ENCODE results near the gene SLF2.

DNA sequence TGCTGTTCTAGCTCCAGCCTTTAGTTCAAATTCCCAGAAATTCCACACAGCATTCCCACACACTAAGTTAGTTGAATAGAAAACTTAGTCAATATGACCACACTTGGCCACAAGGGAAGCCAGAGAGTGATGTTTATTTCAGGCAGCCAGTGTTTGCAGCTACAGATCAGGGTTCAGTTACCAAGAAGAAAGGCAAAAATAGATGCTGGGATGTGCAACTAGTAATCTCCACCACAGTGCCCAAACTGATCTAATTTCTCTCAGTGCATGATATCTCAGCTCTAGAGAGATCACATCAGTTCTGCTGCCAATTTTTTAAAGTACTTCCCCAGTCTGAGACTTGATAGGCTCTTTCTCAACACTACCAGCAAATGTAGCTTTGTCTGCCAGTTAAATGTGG is 17.6 kb downstream of the SLF2 start:
- TF ChIP-seq, protein P1, sequence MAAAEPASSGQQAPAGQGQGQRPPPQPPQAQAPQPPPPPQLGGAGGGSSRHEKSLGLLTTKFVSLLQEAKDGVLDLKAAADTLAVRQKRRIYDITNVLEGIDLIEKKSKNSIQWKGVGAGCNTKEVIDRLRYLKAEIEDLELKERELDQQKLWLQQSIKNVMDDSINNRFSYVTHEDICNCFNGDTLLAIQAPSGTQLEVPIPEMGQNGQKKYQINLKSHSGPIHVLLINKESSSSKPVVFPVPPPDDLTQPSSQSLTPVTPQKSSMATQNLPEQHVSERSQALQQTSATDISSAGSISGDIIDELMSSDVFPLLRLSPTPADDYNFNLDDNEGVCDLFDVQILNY (CRISPR knock-in tag; IDR thresholded peaks at IDR 0.05), result no peak
- TF ChIP-seq NFRKB (IDR thresholded peaks at IDR 0.05; ENCODE audit: low read depth), result no peak
- no peak for TF ChIP-seq MAFF (IDR thresholded peaks at IDR 0.05; ENCODE audit: low read length)
- TF ChIP-seq ZNF3 (CRISPR knock-in tag; IDR thresholded peaks at IDR 0.05), result no peak
- no peak for TF ChIP-seq EZH2 (IDR thresholded peaks at IDR 0.05; ENCODE audit: borderline replicate concordance, low read depth, low read length)
- TF ChIP-seq, protein P2, sequence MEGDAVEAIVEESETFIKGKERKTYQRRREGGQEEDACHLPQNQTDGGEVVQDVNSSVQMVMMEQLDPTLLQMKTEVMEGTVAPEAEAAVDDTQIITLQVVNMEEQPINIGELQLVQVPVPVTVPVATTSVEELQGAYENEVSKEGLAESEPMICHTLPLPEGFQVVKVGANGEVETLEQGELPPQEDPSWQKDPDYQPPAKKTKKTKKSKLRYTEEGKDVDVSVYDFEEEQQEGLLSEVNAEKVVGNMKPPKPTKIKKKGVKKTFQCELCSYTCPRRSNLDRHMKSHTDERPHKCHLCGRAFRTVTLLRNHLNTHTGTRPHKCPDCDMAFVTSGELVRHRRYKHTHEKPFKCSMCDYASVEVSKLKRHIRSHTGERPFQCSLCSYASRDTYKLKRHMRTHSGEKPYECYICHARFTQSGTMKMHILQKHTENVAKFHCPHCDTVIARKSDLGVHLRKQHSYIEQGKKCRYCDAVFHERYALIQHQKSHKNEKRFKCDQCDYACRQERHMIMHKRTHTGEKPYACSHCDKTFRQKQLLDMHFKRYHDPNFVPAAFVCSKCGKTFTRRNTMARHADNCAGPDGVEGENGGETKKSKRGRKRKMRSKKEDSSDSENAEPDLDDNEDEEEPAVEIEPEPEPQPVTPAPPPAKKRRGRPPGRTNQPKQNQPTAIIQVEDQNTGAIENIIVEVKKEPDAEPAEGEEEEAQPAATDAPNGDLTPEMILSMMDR (IDR thresholded peaks at IDR 0.05 in 2 of 3, conservative IDR thresholded peaks at IDR 0.05 in 1 of 3; ENCODE audit: insufficient read depth in 2 of 3, low read depth in 1 of 3, low read length in 3 of 3), result no peak
- TF ChIP-seq, protein P3, sequence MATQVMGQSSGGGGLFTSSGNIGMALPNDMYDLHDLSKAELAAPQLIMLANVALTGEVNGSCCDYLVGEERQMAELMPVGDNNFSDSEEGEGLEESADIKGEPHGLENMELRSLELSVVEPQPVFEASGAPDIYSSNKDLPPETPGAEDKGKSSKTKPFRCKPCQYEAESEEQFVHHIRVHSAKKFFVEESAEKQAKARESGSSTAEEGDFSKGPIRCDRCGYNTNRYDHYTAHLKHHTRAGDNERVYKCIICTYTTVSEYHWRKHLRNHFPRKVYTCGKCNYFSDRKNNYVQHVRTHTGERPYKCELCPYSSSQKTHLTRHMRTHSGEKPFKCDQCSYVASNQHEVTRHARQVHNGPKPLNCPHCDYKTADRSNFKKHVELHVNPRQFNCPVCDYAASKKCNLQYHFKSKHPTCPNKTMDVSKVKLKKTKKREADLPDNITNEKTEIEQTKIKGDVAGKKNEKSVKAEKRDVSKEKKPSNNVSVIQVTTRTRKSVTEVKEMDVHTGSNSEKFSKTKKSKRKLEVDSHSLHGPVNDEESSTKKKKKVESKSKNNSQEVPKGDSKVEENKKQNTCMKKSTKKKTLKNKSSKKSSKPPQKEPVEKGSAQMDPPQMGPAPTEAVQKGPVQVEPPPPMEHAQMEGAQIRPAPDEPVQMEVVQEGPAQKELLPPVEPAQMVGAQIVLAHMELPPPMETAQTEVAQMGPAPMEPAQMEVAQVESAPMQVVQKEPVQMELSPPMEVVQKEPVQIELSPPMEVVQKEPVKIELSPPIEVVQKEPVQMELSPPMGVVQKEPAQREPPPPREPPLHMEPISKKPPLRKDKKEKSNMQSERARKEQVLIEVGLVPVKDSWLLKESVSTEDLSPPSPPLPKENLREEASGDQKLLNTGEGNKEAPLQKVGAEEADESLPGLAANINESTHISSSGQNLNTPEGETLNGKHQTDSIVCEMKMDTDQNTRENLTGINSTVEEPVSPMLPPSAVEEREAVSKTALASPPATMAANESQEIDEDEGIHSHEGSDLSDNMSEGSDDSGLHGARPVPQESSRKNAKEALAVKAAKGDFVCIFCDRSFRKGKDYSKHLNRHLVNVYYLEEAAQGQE (IDR thresholded peaks at IDR 0.05; ENCODE audit: borderline replicate concordance), result no peak
- TF ChIP-seq, protein P3 (CRISPR knock-in tag; IDR thresholded peaks at IDR 0.05; ENCODE audit: low read depth), result no peak
